Liver (tissue), 9 donors: ENCODE data around the gene PHF12. TPM values are rescaled to one million over a fixed set of nuclear protein-coding genes. Genes with fewer than 3 reads are reported as not detected.
A peak's percentile ranks its signal among the peaks of the same experiment; 100 is the strongest.

Source experiments
- DNase-seq: peaks from one replicate; pipeline ENCODE4 v3.0.0-alpha.2; 2017; ENCODE audit warnings: low spot score
- H3K27ac ChIP-seq, 2 donors: one replicate each; pipeline ENCODE4 v1.7.0; 2013; ENCODE audit warnings: inconsistent platforms in 2 of 2, low read length in 2 of 2, control low read depth in 1 of 2, low read depth in 1 of 2, mild to moderate bottlenecking in 1 of 2
- H3K27me3 ChIP-seq, 4 donors: one replicate each; pipeline versions ENCODE4 v1.6.1 to v1.7.0; 2013; ENCODE audit warnings: low read length in 3 of 4, inconsistent platforms in 1 of 4, mild to moderate bottlenecking in 1 of 4, moderate library complexity in 1 of 4; ENCODE audit not compliant: control insufficient read depth in 4 of 4, insufficient read depth in 4 of 4
- H3K36me3 ChIP-seq, 4 donors: one replicate each; pipeline versions ENCODE4 v1.6.1 to v1.7.0; 2013; ENCODE audit warnings: low read length in 3 of 4, mild to moderate bottlenecking in 3 of 4, low read depth in 1 of 4, moderate library complexity in 1 of 4; ENCODE audit not compliant: control insufficient read depth in 4 of 4, insufficient read depth in 3 of 4
- H3K4me1 ChIP-seq, 4 donors: one replicate each; pipeline versions ENCODE4 v1.6.1 to v1.7.0; 2013; ENCODE audit warnings: low read length in 3 of 4, mild to moderate bottlenecking in 3 of 4, moderate library complexity in 1 of 4; ENCODE audit not compliant: control insufficient read depth in 4 of 4, insufficient read depth in 4 of 4
- H3K4me3 ChIP-seq, 3 donors: one replicate each; pipeline versions ENCODE4 v1.6.1 to v1.7.0; 2013; ENCODE audit warnings: low read length in 3 of 3, control low read depth in 1 of 3, low read depth in 1 of 3, mild to moderate bottlenecking in 1 of 3
- H3K9ac ChIP-seq, 2 donors: one replicate each; pipeline ENCODE4 v1.7.0; 2013; ENCODE audit warnings: low read length in 2 of 2, mild to moderate bottlenecking in 2 of 2, moderate library complexity in 2 of 2, control low read depth in 1 of 2, low read depth in 1 of 2
- H3K9me3 ChIP-seq, 4 donors: one replicate each; pipeline versions ENCODE4 v1.6.1 to v1.7.0; 2013; ENCODE audit warnings: low read length in 3 of 4; ENCODE audit not compliant: control insufficient read depth in 4 of 4
- CTCF ChIP-seq: fragments of 150-350 bp; IDR thresholded peaks from 2 replicates; pipeline ENCODE4 v1.5.1; 2017; ENCODE audit warnings: improper control_type of control experiment, low read depth, low read length; ENCODE audit not compliant: missing input control
- EGR1 ChIP-seq, 2 donors: IDR thresholded peaks; 2 replicates each; pipeline ENCODE4 v1.6.1; 2016 to 2018; ENCODE audit warnings: antibody characterized with exemption in 2 of 2, low read depth in 2 of 2
- FOXA1 ChIP-seq: IDR thresholded peaks from 2 replicates; pipeline ENCODE4 v1.6.1; 2016; ENCODE audit warnings: antibody characterized with exemption
- FOXA2 ChIP-seq: IDR thresholded peaks from 2 replicates; pipeline ENCODE4 v1.6.1; 2016; ENCODE audit warnings: antibody characterized with exemption
- GABPA ChIP-seq, 2 donors: IDR thresholded peaks in 1 of 2; conservative IDR thresholded peaks in 1 of 2; 2 replicates each; pipeline ENCODE4 v1.6.1; 2016; ENCODE audit warnings: antibody characterized with exemption in 2 of 2, mild to moderate bottlenecking in 1 of 2, moderate library complexity in 1 of 2
- HNF4A ChIP-seq, 2 donors: conservative IDR thresholded peaks; 2 replicates each; pipeline ENCODE4 v1.6.1; 2016; ENCODE audit warnings: antibody characterized with exemption in 2 of 2, mild to moderate bottlenecking in 2 of 2
- HNF4G ChIP-seq: IDR thresholded peaks from 2 replicates; pipeline ENCODE4 v1.6.1; 2016; ENCODE audit warnings: antibody characterized with exemption
- JUND ChIP-seq, 2 donors: IDR thresholded peaks; 2 replicates each; pipeline ENCODE4 v1.6.1; 2016; ENCODE audit warnings: antibody characterized with exemption in 2 of 2
- NR2F2 ChIP-seq: IDR thresholded peaks from 2 replicates; pipeline ENCODE4 v1.6.1; 2016; ENCODE audit warnings: antibody characterized with exemption
- RAD21 ChIP-seq, 2 donors: IDR thresholded peaks; 2 replicates each; pipeline ENCODE4 v1.6.1; 2016; ENCODE audit warnings: antibody characterized with exemption in 2 of 2, mild to moderate bottlenecking in 2 of 2
- REST ChIP-seq: IDR thresholded peaks from 2 replicates; pipeline ENCODE4 v1.6.1; 2016; ENCODE audit warnings: antibody characterized with exemption, mild to moderate bottlenecking
- RXRA ChIP-seq, 2 donors: IDR thresholded peaks; 2 replicates each; pipeline ENCODE4 v1.6.1; 2017 to 2018; ENCODE audit warnings: antibody characterized with exemption in 2 of 2, mild to moderate bottlenecking in 1 of 2
- SP1 ChIP-seq: IDR thresholded peaks from 2 replicates; pipeline ENCODE4 v1.6.1; 2018; ENCODE audit warnings: antibody characterized with exemption, mild to moderate bottlenecking
- TAF1 ChIP-seq: conservative IDR thresholded peaks from 2 replicates; pipeline ENCODE4 v1.6.1; 2016; ENCODE audit warnings: antibody characterized with exemption, mild to moderate bottlenecking
- YY1 ChIP-seq: IDR thresholded peaks from 2 replicates; pipeline ENCODE4 v1.6.1; 2016; ENCODE audit warnings: antibody characterized with exemption, mild to moderate bottlenecking
- WGBS: extraction: QIAGEN DNeasy Blood & Tissue Kit; methylation state at CpG from one replicate; pipeline ENCODE4 v1.1.7; 2013; 5-methylcytosine and 5-hydroxymethylcytosine counted together
- polyA plus RNA-seq, 2 donors: library from polyadenylated mRNA; stranded (reverse) in 1 of 2; unstranded in 1 of 2; fragments of 200-250 nt in 1 of 2; fragments of >200 nt in 1 of 2; fragmentation: Nextera tagmentation in 1 of 2; extraction: Ambion mirVana in 1 of 2; gene quantifications; one replicate each; pipeline versions ENCODE4 v1.2.1 to v1.2.3, GENCODE V29; 2013 to 2015
- total RNA-seq, 2 donors: library from RNA; depleted of rRNA; stranded (reverse); fragments of >200 nt; gene quantifications; one replicate each; pipeline ENCODE4 v1.2.3, GENCODE V29; 2014
- TF ChIP-seq, protein P1 (sequence below): IDR thresholded peaks from 2 replicates; pipeline ENCODE4 v1.6.1; 2016; ENCODE audit warnings: antibody characterized with exemption
- TF ChIP-seq, protein P2 (sequence below): IDR thresholded peaks from 2 replicates; pipeline ENCODE4 v1.6.1; 2016; ENCODE audit warnings: antibody characterized with exemption
- TF ChIP-seq, protein P3 (sequence below): IDR thresholded peaks from 2 replicates; pipeline ENCODE4 v1.6.1; 2016; ENCODE audit warnings: antibody characterized with exemption
- donor health status: healthy.
- donor health status: healthy.
- donor health status: healthy.
- donor health status: healthy.
- donor health status: healthy.

The PHF12 gene
- total and polyA plus RNA-seq, 4 donors, result 4.3 to 21.3 (median 11.7) TPM

- Histone ChIP-seq H3K27ac (peak overlapping the region; percentile 89 to 99), H3K27me3 (no peaks in the 10 kb centered on the region), H3K4me3 (peak overlapping the region; percentile 88 to 90 (median 90)), H3K4me1 (peaks cover 17 to 31% (median 24%) of the 10 kb centered on the region in 4 donors), H3K9ac (peak overlapping the region; percentile 53 to 72), H3K36me3 (peaks cover 0 to 5% (median 0%) of the 10 kb centered on the region in 4 donors), H3K9me3 (no peaks in the 10 kb centered on the region)
- TF ChIP-seq EGR1 (IDR thresholded peaks at IDR 0.05; ENCODE audit: low read depth in 2 of 2) (no peak), HNF4G (no peak), YY1 (no peak), FOXA2 (no peak), HNF4A (conservative IDR thresholded peaks at IDR 0.05) (no peak), RXRA (IDR thresholded peaks at IDR 0.05) (no peak), SP1 (no peak), REST (no peak), NR2F2 (no peak), RAD21 (IDR thresholded peaks at IDR 0.05) (no peak), JUND (IDR thresholded peaks at IDR 0.05) (no peak), FOXA1 (no peak), CTCF (no peak), GABPA (IDR thresholded peaks at IDR 0.05 in 1 of 2, conservative IDR thresholded peaks at IDR 0.05 in 1 of 2) (no peak), TAF1 (no peak)
- TF ChIP-seq, protein P1, sequence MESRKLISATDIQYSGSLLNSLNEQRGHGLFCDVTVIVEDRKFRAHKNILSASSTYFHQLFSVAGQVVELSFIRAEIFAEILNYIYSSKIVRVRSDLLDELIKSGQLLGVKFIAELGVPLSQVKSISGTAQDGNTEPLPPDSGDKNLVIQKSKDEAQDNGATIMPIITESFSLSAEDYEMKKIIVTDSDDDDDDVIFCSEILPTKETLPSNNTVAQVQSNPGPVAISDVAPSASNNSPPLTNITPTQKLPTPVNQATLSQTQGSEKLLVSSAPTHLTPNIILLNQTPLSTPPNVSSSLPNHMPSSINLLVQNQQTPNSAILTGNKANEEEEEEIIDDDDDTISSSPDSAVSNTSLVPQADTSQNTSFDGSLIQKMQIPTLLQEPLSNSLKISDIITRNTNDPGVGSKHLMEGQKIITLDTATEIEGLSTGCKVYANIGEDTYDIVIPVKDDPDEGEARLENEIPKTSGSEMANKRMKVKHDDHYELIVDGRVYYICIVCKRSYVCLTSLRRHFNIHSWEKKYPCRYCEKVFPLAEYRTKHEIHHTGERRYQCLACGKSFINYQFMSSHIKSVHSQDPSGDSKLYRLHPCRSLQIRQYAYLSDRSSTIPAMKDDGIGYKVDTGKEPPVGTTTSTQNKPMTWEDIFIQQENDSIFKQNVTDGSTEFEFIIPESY, result no peak
- TF ChIP-seq, protein P2, sequence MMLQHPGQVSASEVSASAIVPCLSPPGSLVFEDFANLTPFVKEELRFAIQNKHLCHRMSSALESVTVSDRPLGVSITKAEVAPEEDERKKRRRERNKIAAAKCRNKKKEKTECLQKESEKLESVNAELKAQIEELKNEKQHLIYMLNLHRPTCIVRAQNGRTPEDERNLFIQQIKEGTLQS, result no peak
- TF ChIP-seq, protein P3, sequence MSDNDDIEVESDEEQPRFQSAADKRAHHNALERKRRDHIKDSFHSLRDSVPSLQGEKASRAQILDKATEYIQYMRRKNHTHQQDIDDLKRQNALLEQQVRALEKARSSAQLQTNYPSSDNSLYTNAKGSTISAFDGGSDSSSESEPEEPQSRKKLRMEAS, result no peak
- WGBS, result 12% methylated on average over 5 of the region's 5 CpGs
- DNase-seq, result no peak
Observed at GRCh38 chr17:28896491-28896883, 54.8 kb downstream of the PHF12 start.
